ENCODE data around the gene DUSP1. TPM values are rescaled to one million over a fixed set of nuclear protein-coding genes. Genes with fewer than 3 reads are reported as not detected.

Gene DUSP1
- total RNA-seq, 2 experiments from 2014 or later: 761 to 768 TPM

- H3K4me3 Mint-ChIP-seq: no peak overlapping the region
- H3K4me1 Mint-ChIP-seq (ENCODE audit: low read depth): no peaks in the 10 kb centered on the region
- no peaks in the 10 kb centered on the region for H3K27me3 Mint-ChIP-seq
- ChIA-PET POLR2A (interaction anchor here (1.8 to 2.3 kb wide), 2 partner anchors 10 to 17 kb away, joined by 6 to 13 read pairs; partner anchors contain the start of gene DUSP1), CTCF (interaction anchor here (1.7 kb wide), 1 partner anchor 18 kb away, joined by 6 read pairs; no protein-coding TSS in a partner anchor)
- no peak overlapping the region for H3K4me3 ChIP-seq (ENCODE audit: low read length)
- H3K27ac Mint-ChIP-seq: no peak overlapping the region
- no peaks in the 10 kb centered on the region for H3K36me3 Mint-ChIP-seq (ENCODE audit: low read depth)
- no peaks in the 10 kb centered on the region for H3K9me3 Mint-ChIP-seq
- intact Hi-C loops (cut with DNase I, micrococcal nuclease): no loop called here
- no peak overlapping the region for H3K27ac ChIP-seq (ENCODE audit: low read depth in 1 of 2, low read length in 2 of 2)
- ATAC-seq (ENCODE audit: poor library complexity): no peak
- no peak for TF ChIP-seq CTCF (IDR thresholded peaks at IDR 0.05)
- no peaks in the 10 kb centered on the region for H3K27me3 ChIP-seq (ENCODE audit: control insufficient read depth in 1 of 2, insufficient read depth in 2 of 2, low read length in 2 of 2)
- DNase-seq: no peak
- no peaks in the 10 kb centered on the region for H3K36me3 ChIP-seq (ENCODE audit: insufficient read depth, low read length)
- H3K9me3 ChIP-seq (ENCODE audit: control insufficient read depth in 1 of 2, insufficient read depth in 1 of 2, low read length in 2 of 2): peaks cover 0 to 1% of the 10 kb centered on the region in 2 experiments
- peaks cover 3% of the 10 kb centered on the region for H3K4me1 ChIP-seq (ENCODE audit: insufficient read depth, low read length)
These were observed 16.2 kb downstream of the DUSP1 start for GRCh38 chr5:172754596-172755356.

- Histone ChIP-seq H3K27me3 (ENCODE audit: control insufficient read depth in 1 of 2, insufficient read depth in 2 of 2, low read length in 2 of 2) (no peaks in the 10 kb centered on the region), H3K9me3 (ENCODE audit: control insufficient read depth in 1 of 2, insufficient read depth in 1 of 2, low read length in 2 of 2) (peaks cover 0 to 6% of the 10 kb centered on the region in 2 experiments), H3K36me3 (ENCODE audit: insufficient read depth, low read length) (no peaks in the 10 kb centered on the region), H3K27ac (ENCODE audit: low read depth in 1 of 2, low read length in 2 of 2) (no peak overlapping the region), H3K4me1 (ENCODE audit: insufficient read depth, low read length) (peaks cover 3% of the 10 kb centered on the region), H3K4me3 (ENCODE audit: low read length) (no peak overlapping the region)
- intact Hi-C loops (cut with DNase I, micrococcal nuclease): no loop called here
- no peak for TF ChIP-seq CTCF (IDR thresholded peaks at IDR 0.05)
- ATAC-seq (ENCODE audit: poor library complexity): no peak
- Mint-ChIP-seq H3K4me1 (ENCODE audit: low read depth) (no peaks in the 10 kb centered on the region), H3K4me3 (no peak overlapping the region), H3K9me3 (no peaks in the 10 kb centered on the region), H3K27ac (no peak overlapping the region), H3K36me3 (ENCODE audit: low read depth) (no peaks in the 10 kb centered on the region), H3K27me3 (no peaks in the 10 kb centered on the region)
- CTCF ChIA-PET: interaction anchor here (1.7 kb wide), 1 partner anchor 19 kb away, joined by 6 read pairs; no protein-coding TSS in a partner anchor
- POLR2A ChIA-PET: interaction anchor here (1.5 kb wide), 1 partner anchor 17 kb away, joined by 3 read pairs; the partner anchor contains the start of gene DUSP1
- DNase-seq: no peak
These were observed 17.9 kb downstream of the DUSP1 start for GRCh38 chr5:172753101-172753500.

GRCh38 chr5:172751761-172752510 lies 19.1 kb downstream of the DUSP1 start:
- H3K36me3 ChIP-seq (ENCODE audit: insufficient read depth, low read length): no peaks in the 10 kb centered on the region
- H3K36me3 Mint-ChIP-seq (ENCODE audit: low read depth): no peaks in the 10 kb centered on the region
- no peak overlapping the region for H3K27ac ChIP-seq (ENCODE audit: low read depth in 1 of 2, low read length in 2 of 2)
- H3K4me3 ChIP-seq (ENCODE audit: low read length): no peak overlapping the region
- no peak for TF ChIP-seq CTCF (IDR thresholded peaks at IDR 0.05)
- ChIA-PET POLR2A (interaction anchor here (1.5 kb wide), 1 partner anchor 19 kb away, joined by 3 read pairs; the partner anchor contains the start of gene DUSP1), CTCF (interaction anchor here (0.5 to 0.7 kb wide), 2 partner anchors 37 to 113 kb away, joined by 3 read pairs; no protein-coding TSS in a partner anchor)
- no peaks in the 10 kb centered on the region for H3K27me3 ChIP-seq (ENCODE audit: control insufficient read depth in 1 of 2, insufficient read depth in 2 of 2, low read length in 2 of 2)
- intact Hi-C loops (cut with DNase I, micrococcal nuclease): loop anchor here in 1 of 2 experiments (2.0 kb wide), 1 partner anchor 19 kb away; no protein-coding TSS in a partner anchor
- H3K4me1 ChIP-seq (ENCODE audit: insufficient read depth, low read length): peaks cover 3% of the 10 kb centered on the region
- no peak for ATAC-seq (ENCODE audit: poor library complexity)
- H3K27ac Mint-ChIP-seq: no peak overlapping the region
- no peaks in the 10 kb centered on the region for H3K9me3 Mint-ChIP-seq
- DNase-seq: no peak
- H3K9me3 ChIP-seq (ENCODE audit: control insufficient read depth in 1 of 2, insufficient read depth in 1 of 2, low read length in 2 of 2): peaks cover 3 to 9% of the 10 kb centered on the region in 2 experiments
- no peaks in the 10 kb centered on the region for H3K4me1 Mint-ChIP-seq (ENCODE audit: low read depth)
- H3K27me3 Mint-ChIP-seq: no peaks in the 10 kb centered on the region
- H3K4me3 Mint-ChIP-seq: no peak overlapping the region

All from CD4-positive, alpha-beta T cell (primary cell).